Daoy (cell line): ENCODE measurements around the gene GNMT. TPM values are rescaled to one million over a fixed set of nuclear protein-coding genes. Genes with fewer than 3 reads are reported as not detected.
"Not testable (repeated sequence)": the region's sequence is repeated elsewhere in the genome, so short reads cannot be mapped to it uniquely, and the experiment has no call there.

ENCODE experiments used
- DNase-seq: peaks from one replicate; pipeline ENCODE4 v3.0.0-alpha.2; 2015; ENCODE audit warnings: low read depth
- total RNA-seq: library from RNA; depleted of rRNA; stranded (reverse); fragments of >200 nt; shearing (Covaris generic); gene quantifications from 2 replicates; pipeline ENCODE4 v1.2.3, GENCODE V29; 2014

Gene GNMT
- total RNA-seq, 1 experiment from 2014 or later: not detected

DNA sequence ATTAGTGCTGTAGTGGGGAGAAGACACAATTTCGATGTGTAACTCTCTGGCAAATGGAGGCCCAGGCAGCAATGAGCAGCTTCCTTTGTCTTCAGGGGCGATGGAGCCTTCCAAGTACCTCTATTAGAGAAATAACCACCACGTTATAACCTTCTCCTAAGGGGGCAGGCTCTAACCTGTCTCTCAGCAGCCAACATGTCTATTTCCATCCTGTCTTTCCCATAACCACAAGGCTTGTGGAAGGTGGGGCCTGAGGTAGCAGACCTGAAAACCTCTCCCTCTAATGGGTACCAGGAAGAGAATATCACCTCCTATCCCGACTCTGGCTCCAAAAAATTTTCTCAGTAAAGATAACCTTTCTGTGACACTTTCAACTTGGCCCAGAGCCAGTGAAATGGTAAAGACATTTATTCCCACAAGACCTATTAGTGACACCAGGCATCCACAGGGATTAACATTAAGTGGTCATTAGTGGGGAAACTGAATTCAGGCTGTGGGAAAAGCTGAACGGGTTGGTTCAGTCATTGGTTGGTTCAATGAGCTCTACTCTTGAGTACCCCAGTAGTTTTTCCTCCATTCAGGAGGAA lies 14.5 kb downstream of the GNMT start:
- DNase-seq: no peak

GRCh38 chr6:42978487-42978838 lies 17.9 kb downstream of the GNMT start:
- DNase-seq: peak; percentile 39

- DNase-seq: peak; percentile 97
Observed at GRCh38 chr6:42978839-42979522, 18.4 kb downstream of the GNMT start, which contains the start of gene PEX6. Gene PEX6 (minus strand): TSS chr6:42979181. CDS start chr6:42979150, 31 bp downstream.

DNA sequence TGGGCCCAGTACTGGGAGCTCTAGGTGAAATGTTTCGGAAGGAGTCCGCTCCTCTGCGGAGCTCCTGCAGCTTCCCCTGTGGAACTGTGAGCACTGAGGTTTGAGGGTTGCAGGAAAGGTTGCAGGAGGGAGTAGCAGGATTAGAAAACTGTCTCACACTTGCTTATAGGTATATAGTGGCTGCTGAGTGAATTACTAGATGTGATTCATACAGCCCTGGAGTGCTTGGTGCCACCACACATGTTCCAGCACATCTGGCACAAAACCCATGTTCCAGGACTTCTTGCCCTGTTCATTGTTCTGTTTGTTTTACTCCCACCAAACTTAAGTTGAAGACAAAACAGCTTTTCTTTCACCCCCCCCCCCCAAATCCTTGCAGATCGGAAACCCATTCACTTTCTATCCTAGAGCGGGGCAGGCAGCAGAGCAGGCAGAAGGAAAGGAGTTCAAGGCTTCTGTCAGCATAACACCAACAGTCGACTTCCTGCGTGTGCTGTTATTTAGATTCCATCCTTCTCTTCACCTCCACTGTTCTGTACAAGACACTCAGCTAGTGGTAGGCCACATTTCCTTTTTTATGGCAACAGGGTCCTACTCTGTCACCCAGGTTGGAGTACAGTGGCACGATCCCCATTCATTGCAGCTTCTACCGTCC lies 19.1 kb downstream of the GNMT start:
- DNase-seq: peak; percentile 53

DNA sequence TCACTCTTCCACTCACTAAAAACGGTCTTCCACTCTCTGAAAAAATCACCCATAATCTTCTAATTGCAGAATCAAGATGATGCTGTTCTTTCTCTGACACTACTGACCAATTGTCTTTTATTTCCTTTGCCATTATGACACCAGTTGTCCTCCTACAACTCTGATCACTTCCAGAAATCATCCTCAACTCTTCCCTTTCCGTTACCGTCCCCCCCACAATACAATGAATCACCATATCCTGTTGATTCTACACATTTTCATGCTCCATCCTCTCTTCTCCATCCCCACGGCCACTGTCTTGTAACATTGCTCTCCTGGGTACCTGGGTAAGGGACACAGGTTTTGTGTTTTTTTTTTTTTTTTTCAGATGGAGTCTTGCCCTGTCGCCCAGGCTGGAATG lies 21.3 kb downstream of the GNMT start:
- no peak for DNase-seq

- peak; percentile 99 for DNase-seq
Observed at GRCh38 chr6:42984001-42984923, 23.7 kb downstream of the GNMT start, which contains the start of gene PPP2R5D. Gene PPP2R5D (plus strand): TSS chr6:42984570. CDS start chr6:42984678, 108 bp downstream.

DNA sequence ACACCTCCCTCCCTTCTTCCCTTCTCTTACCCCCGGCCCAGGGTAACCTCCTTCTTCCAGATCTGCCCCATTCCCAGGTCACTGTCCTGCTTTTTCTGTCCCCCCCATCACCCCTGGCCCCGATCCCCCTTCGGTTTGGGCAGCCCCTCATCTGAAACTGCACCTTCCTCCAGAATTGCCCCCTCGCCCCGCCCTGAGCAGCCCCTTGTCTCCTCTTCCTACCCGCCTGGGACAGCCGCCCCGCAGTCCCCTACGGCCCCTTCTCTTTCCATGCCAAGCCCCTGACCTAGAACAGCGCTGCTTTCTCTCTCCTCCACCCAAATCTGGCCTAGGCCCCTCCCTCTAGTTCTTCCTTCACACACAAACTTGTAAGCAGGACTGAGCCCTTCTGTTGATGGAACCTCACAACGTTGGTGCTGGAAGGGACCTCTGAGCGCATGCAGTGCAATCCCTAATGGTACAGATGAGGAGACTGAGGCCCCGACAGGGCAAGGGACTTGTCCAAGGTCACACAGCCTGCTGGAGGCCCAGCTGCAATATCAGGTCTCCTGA lies 24.4 kb downstream of the GNMT start:
- no peak for DNase-seq

GRCh38 chr6:42987533-42988451 lies 27.2 kb downstream of the GNMT start:
- no peak for DNase-seq

DNA sequence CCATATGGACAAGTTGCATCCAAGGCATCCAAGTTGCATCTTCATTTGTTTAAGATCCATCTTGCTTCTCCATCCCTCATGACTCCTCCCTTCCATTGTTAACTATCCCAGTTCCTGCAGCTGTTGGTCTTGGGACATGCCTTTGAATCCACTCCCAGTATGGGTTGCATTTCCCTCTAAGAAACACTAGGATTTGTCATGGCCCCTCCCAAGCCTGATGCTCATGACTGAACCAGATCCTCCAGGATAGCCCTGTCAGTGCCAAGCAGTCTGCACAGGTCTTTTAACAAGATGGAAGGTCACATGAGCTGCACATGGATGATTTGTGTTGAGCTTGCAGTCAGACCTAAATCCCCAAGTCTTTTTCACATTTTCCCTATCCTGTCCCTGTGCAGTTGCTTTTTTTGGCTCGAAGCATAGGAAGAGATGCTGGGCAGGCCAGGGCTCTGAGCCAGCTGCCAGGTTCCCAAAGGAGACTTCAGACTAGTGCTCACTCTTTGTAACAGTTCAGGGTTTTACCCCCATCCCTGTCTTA lies 28.0 kb downstream of the GNMT start:
- DNase-seq: no peak

- DNase-seq: no peak
Observed at GRCh38 chr6:42989923-42990322, 29.4 kb downstream of the GNMT start.

GRCh38 chr6:42993445-42993844 lies 32.9 kb downstream of the GNMT start:
- no peak for DNase-seq

GRCh38 chr6:42996513-42996912 lies 36.0 kb downstream of the GNMT start:
- no peak for DNase-seq

DNA sequence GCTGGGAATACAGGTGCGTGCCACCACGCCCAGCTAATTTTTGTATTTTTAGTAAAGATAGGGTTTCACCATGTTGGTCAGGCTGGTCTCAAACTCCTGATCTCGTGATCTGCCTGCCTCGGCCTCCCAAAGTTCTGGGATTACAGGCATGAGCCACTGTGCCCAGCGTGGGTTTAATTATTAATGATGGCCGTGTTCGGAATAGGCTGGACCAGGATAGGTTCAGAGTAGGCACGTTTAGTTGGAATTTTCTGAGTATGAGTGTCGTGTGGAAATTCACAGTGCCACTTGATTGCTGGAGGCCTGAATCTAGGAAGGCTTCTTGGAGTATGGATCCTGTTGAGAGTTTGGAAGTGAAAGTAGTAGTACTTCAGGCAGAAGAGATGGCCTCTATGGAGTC lies 37.7 kb downstream of the GNMT start:
- not testable (repeated sequence) for DNase-seq

GRCh38 chr6:43001843-43002242 lies 41.3 kb downstream of the GNMT start:
- DNase-seq: no peak

DNA sequence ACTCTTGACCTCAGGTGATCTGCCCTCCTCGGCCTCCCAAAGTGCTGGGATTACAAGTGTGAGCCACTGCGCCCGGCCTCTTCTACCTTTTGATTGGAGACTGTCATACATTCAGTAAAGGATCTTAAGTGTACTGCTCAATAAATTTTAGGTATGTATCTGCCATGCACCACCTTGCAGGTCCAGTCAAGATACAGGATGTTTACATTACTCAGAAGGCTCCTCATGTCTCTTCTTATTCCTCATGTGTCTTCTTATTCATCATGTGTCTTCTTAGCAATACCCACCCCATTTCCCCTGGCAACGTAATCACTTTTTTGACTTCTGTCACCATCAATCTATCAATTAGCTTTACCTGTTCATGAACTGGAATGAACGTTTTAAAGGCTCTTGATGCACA lies 45.3 kb downstream of the GNMT start:
- no peak for DNase-seq

DNA sequence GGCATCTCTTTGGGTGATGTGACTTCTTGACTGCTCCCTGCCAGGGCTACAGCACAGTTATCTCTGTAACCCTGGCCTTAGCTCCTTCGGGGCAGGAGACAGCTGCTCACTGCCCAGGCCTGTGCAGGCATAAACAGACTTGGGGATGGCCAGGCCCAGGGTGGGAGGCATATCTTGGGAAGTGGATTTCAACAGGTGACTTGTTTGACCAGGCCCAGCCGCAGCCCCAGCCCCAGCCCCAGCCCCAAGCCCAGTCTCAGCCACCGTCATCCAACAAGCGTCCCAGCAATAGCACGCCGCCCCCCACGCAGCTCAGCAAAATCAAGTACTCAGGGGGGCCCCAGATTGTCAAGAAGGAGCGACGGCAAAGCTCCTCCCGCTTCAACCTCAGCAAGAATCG lies 45.7 kb downstream of the GNMT start:
- no peak for DNase-seq

GRCh38 chr6:43007126-43007525 lies 46.6 kb downstream of the GNMT start:
- no peak for DNase-seq

DNA sequence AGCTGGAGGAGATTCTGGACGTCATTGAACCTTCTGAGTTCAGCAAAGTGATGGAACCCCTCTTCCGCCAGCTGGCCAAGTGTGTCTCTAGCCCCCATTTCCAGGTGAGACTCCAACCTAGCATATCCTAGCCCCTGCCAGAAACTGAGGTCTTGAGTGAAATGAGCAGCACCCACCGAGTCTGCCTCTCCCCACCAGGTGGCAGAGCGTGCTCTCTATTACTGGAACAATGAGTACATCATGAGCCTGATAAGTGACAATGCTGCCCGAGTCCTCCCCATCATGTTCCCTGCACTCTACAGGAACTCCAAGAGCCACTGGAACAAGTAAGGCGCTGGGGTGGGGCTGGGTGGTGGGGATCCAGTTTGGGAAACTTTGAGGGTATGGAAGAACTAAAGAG lies 48.6 kb downstream of the GNMT start:
- DNase-seq: peak; percentile 31

DNA sequence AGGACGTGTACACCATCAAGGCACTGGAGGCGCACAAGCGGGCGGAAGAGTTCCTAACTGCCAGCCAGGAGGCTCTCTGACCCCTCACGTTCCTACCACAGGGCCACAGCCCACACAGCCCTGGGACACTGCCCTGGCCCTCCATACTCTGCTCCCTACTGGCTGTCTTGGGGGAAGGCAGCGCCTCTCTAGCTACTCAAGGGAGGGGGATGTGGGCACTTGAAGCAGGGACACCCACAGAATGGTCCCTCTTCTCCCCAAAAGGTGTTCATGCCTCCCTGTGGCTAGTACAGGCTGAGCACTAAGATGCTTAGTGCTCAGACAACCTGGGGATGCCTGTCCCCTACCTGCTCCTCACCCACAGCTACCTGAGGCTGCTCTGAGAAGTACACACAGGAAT lies 50.7 kb downstream of the GNMT start:
- no peak for DNase-seq

DNA sequence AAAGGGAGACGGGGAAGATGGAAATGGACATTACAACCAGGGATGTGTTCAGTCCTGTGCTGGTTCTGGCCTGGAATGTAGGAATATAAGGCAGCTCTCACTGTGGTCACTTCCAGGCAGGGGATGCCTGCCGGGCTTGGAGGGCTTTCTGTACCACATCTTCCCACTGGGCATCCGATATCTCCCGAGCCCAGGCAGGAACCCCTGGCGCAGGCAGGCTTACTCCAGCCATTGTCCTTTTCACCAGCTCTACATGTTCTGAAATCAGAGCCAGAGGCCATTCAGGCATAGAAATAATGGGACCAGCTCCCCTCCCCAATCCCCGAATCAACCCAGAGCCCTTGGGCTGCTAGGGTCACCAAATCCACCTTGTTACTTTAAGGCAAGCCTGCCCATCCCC lies 51.8 kb downstream of the GNMT start:
- DNase-seq: no peak
